ENCODE data around the gene TRMT1. TPM values are rescaled to one million over a fixed set of nuclear protein-coding genes. Genes with fewer than 3 reads are reported as not detected.

TRMT1 gene
- total and polyA plus RNA-seq, 9 donors = 20.0 to 31.5 (median 26.1) TPM

GRCh38 chr19:13060233-13060963, 56.1 kb downstream of the TRMT1 start:
- H3K4me3 ChIP-seq (ENCODE audit: low read length) = no peak overlapping the region
- H3K4me1 ChIP-seq (ENCODE audit: control insufficient read depth, insufficient read depth, low read length) = peaks cover 100% of the 10 kb centered on the region
- 43% methylated on average over 8 of the region's 19 CpGs for WGBS (ENCODE audit: insufficient coverage)
- H3K27ac ChIP-seq (ENCODE audit: low read length) = peak overlapping the region; percentile 67
- DNase-seq = no peak
- no peaks in the 10 kb centered on the region for H3K9me3 ChIP-seq (replicated peaks; ENCODE audit: control insufficient read depth, low read depth, low read length)
- H3K36me3 ChIP-seq (ENCODE audit: control insufficient read depth, insufficient read depth, low read length) = peaks cover 8% of the 10 kb centered on the region
- H3K27me3 ChIP-seq (ENCODE audit: control insufficient read depth, insufficient read depth, low read length) = peaks cover 6% of the 10 kb centered on the region

DNA sequence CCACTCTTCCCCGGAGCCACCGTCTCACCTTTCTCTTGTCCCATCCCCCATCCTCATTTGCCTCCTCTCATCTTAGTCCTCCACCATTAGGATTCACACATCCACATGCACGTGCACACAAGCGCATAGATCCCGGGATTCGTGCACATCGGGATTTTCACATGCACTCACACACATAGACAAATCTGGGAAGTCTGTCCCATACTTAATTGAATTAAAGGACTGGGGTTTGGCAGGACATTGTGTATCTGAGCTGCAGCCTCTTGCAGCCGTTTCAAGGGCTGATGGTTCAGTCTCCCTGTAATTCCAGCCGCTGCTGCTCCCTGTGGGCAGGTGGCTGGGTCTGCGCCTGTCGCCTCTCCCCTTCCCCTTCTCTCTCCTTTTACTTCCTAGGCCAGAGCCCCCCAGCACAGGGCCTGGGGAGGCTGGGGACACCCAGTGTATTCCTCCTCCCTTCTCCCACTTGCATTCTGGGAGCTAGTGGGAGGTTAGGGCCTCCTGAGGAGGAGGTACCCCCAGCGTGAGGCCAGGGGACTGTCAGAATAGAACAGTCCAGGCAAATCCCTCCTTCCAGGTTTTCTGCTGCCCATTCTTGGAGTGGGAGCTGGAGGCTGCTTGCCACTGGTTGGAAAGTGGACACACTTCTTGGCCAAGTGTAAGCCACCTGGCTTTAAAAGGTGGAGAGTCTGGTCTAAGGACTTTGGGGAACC, 57.4 kb downstream of the TRMT1 start:
- DNase-seq = peak; percentile 92
- peaks cover 6% of the 10 kb centered on the region for H3K27me3 ChIP-seq (ENCODE audit: control insufficient read depth, insufficient read depth, low read length)
- peak overlapping the region; percentile 67 for H3K27ac ChIP-seq (ENCODE audit: low read length)
- peaks cover 4% of the 10 kb centered on the region for H3K36me3 ChIP-seq (ENCODE audit: control insufficient read depth, insufficient read depth, low read length)
- 16% methylated on average over 6 of the region's 12 CpGs for WGBS (ENCODE audit: insufficient coverage)
- peaks cover 100% of the 10 kb centered on the region for H3K4me1 ChIP-seq (ENCODE audit: control insufficient read depth, insufficient read depth, low read length)
- no peak overlapping the region for H3K4me3 ChIP-seq (ENCODE audit: low read length)
- no peaks in the 10 kb centered on the region for H3K9me3 ChIP-seq (replicated peaks; ENCODE audit: control insufficient read depth, low read depth, low read length)

- Histone ChIP-seq H3K4me1 (ENCODE audit: control insufficient read depth, insufficient read depth, low read length) (peaks cover 100% of the 10 kb centered on the region), H3K4me3 (ENCODE audit: low read length) (no peak overlapping the region), H3K36me3 (ENCODE audit: control insufficient read depth, insufficient read depth, low read length) (peaks cover 4% of the 10 kb centered on the region), H3K27me3 (ENCODE audit: control insufficient read depth, insufficient read depth, low read length) (peaks cover 6% of the 10 kb centered on the region), H3K9me3 (replicated peaks; ENCODE audit: control insufficient read depth, low read depth, low read length) (no peaks in the 10 kb centered on the region), H3K27ac (ENCODE audit: low read length) (peak overlapping the region; percentile 98)
- DNase-seq = peak; percentile 87
- 33% methylated on average over 2 of the region's 2 CpGs for WGBS (ENCODE audit: insufficient coverage)
Observed at GRCh38 chr19:13057744-13058143, 58.8 kb downstream of the TRMT1 start.

GRCh38 chr19:13057147-13057572, 59.4 kb downstream of the TRMT1 start:
- Histone ChIP-seq H3K4me3 (ENCODE audit: low read length) (no peak overlapping the region), H3K9me3 (replicated peaks; ENCODE audit: control insufficient read depth, low read depth, low read length) (no peaks in the 10 kb centered on the region), H3K4me1 (ENCODE audit: control insufficient read depth, insufficient read depth, low read length) (peaks cover 100% of the 10 kb centered on the region), H3K27ac (ENCODE audit: low read length) (peak overlapping the region; percentile 98), H3K36me3 (ENCODE audit: control insufficient read depth, insufficient read depth, low read length) (peaks cover 4% of the 10 kb centered on the region), H3K27me3 (ENCODE audit: control insufficient read depth, insufficient read depth, low read length) (peaks cover 6% of the 10 kb centered on the region)
- DNase-seq = no peak
- no CpG with 5 or more reads among the region's 15 CpGs for WGBS (ENCODE audit: insufficient coverage)

DNA sequence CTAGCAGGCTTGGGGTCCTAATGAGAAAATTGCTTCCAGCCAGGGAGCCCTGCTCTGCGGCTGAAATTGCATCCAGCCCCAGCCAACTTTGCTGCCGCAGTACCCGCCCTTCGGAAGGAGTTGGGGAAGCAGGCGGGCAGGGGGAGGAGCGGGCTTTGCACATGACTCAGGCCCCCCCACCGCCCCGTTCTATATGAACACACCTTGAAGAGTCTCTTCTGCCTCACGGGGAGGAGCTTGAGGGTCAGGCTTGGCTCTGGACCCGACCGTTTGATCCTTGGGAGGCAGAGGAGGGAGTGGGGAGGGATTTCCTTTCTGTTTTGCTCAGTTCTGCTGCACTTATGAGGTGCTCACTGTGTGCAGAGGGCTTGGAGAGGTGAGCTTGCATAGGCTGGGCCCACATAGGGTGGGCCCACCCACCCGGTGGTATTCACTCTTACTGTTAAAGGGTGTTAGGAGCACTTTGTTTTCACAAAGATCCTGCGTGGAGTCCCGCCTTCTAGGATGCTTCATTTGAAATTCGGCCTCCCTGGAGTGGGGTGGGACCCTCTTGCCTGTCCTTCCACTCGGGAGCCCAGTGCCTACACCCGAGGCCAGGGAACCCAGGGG, 60.4 kb downstream of the TRMT1 start:
- peaks cover 4% of the 10 kb centered on the region for H3K36me3 ChIP-seq (ENCODE audit: control insufficient read depth, insufficient read depth, low read length)
- H3K4me1 ChIP-seq (ENCODE audit: control insufficient read depth, insufficient read depth, low read length) = peaks cover 100% of the 10 kb centered on the region
- DNase-seq = peak; percentile 90
- H3K27ac ChIP-seq (ENCODE audit: low read length) = peak overlapping the region; percentile 98
- H3K9me3 ChIP-seq (replicated peaks; ENCODE audit: control insufficient read depth, low read depth, low read length) = no peaks in the 10 kb centered on the region
- WGBS (ENCODE audit: insufficient coverage) = 20% methylated on average over 5 of the region's 17 CpGs
- no peak overlapping the region for H3K4me3 ChIP-seq (ENCODE audit: low read length)
- H3K27me3 ChIP-seq (ENCODE audit: control insufficient read depth, insufficient read depth, low read length) = peaks cover 4% of the 10 kb centered on the region

GRCh38 chr19:13055213-13056051, 61.1 kb downstream of the TRMT1 start:
- DNase-seq = peak; percentile 95
- Histone ChIP-seq H3K4me1 (ENCODE audit: control insufficient read depth, insufficient read depth, low read length) (peaks cover 100% of the 10 kb centered on the region), H3K36me3 (ENCODE audit: control insufficient read depth, insufficient read depth, low read length) (peaks cover 8% of the 10 kb centered on the region), H3K9me3 (replicated peaks; ENCODE audit: control insufficient read depth, low read depth, low read length) (no peaks in the 10 kb centered on the region), H3K4me3 (ENCODE audit: low read length) (peak overlapping the region; percentile 1), H3K27me3 (ENCODE audit: control insufficient read depth, insufficient read depth, low read length) (peaks cover 6% of the 10 kb centered on the region), H3K27ac (ENCODE audit: low read length) (peak overlapping the region; percentile 98)
- WGBS (ENCODE audit: insufficient coverage) = 15% methylated on average over 16 of the region's 29 CpGs

Other genes with a start within 250 kb of the TRMT1 start
- gene DNASE2, start 235.3 kb downstream of the TRMT1 start, total RNA-seq = 7.7 TPM
- 10 to 100 TPM in 5 of 8 donors, 1 to 10 TPM in 3; 5.7 to 12.3 (median 10.1) TPM for gene DNASE2, start 235.3 kb downstream of the TRMT1 start, polyA plus RNA-seq (ENCODE audit: insufficient read depth in 1 of 8, insufficient read length in 8 of 8, low replicate concordance in 1 of 8)
- 0.31 TPM for gene KLF1, start 229.5 kb downstream of the TRMT1 start, total RNA-seq
- 1 to 10 TPM in 4 of 8 donors, under 1 TPM in 4; 0.32 to 1.5 (median 1.0) TPM for gene KLF1, start 229.5 kb downstream of the TRMT1 start, polyA plus RNA-seq (ENCODE audit: insufficient read depth in 1 of 8, insufficient read length in 8 of 8, low replicate concordance in 1 of 8)
- gene GCDH, start 225.6 kb downstream of the TRMT1 start, total RNA-seq = 16.8 TPM
- 10 to 100 TPM; 20.2 to 43.3 (median 29.3) TPM for gene GCDH, start 225.6 kb downstream of the TRMT1 start, polyA plus RNA-seq (ENCODE audit: insufficient read depth in 1 of 8, insufficient read length in 8 of 8, low replicate concordance in 1 of 8)
- 0.40 TPM for gene SYCE2, start 197.4 kb downstream of the TRMT1 start, total RNA-seq
- gene SYCE2, start 197.4 kb downstream of the TRMT1 start, polyA plus RNA-seq (ENCODE audit: insufficient read depth in 1 of 8, insufficient read length in 8 of 8, low replicate concordance in 1 of 8) = 1 to 10 TPM; 1.5 to 3.4 (median 2.5) TPM
- gene FARSA, start 183.0 kb downstream of the TRMT1 start, total RNA-seq = 32.5 TPM
- gene FARSA, start 183.0 kb downstream of the TRMT1 start, polyA plus RNA-seq (ENCODE audit: insufficient read depth in 1 of 8, insufficient read length in 8 of 8, low replicate concordance in 1 of 8) = 10 to 100 TPM; 38.1 to 48.8 (median 44.7) TPM
- gene CALR, start 178.1 kb downstream of the TRMT1 start, total RNA-seq = 401 TPM
- gene CALR, start 178.1 kb downstream of the TRMT1 start, polyA plus RNA-seq (ENCODE audit: insufficient read depth in 1 of 8, insufficient read length in 8 of 8, low replicate concordance in 1 of 8) = 100 to 1,000 TPM; 380 to 643 (median 446) TPM
- gene RAD23A, start 170.9 kb downstream of the TRMT1 start, total RNA-seq = 92.7 TPM
- gene RAD23A, start 170.9 kb downstream of the TRMT1 start, polyA plus RNA-seq (ENCODE audit: insufficient read depth in 1 of 8, insufficient read length in 8 of 8, low replicate concordance in 1 of 8) = 100 to 1,000 TPM in 7 of 8 donors, 10 to 100 TPM in 1; 98.5 to 136 (median 125) TPM
- 24.4 TPM for gene GADD45GIP1, start 159.5 kb downstream of the TRMT1 start, total RNA-seq
- 10 to 100 TPM; 40.2 to 63.6 (median 49.2) TPM for gene GADD45GIP1, start 159.5 kb downstream of the TRMT1 start, polyA plus RNA-seq (ENCODE audit: insufficient read depth in 1 of 8, insufficient read length in 8 of 8, low replicate concordance in 1 of 8)
- gene DAND5, start 147.2 kb downstream of the TRMT1 start, total RNA-seq = 0.04 TPM
- under 1 TPM in 6 of 8 donors, not detected in 2; 0.07 to 0.23 (median 0.18) TPM for gene DAND5, start 147.2 kb downstream of the TRMT1 start, polyA plus RNA-seq (ENCODE audit: insufficient read depth in 1 of 8, insufficient read length in 8 of 8, low replicate concordance in 1 of 8)
- 38.1 TPM for gene NFIX, start 121.3 kb downstream of the TRMT1 start, total RNA-seq
- gene NFIX, start 121.3 kb downstream of the TRMT1 start, polyA plus RNA-seq (ENCODE audit: insufficient read depth in 1 of 8, insufficient read length in 8 of 8, low replicate concordance in 1 of 8) = 100 to 1,000 TPM in 6 of 8 donors, 10 to 100 TPM in 2; 82.6 to 140 (median 113) TPM
- gene LYL1, start 13.9 kb downstream of the TRMT1 start, total RNA-seq = 5.0 TPM
- 1 to 10 TPM; 3.7 to 6.7 (median 5.7) TPM for gene LYL1, start 13.9 kb downstream of the TRMT1 start, polyA plus RNA-seq (ENCODE audit: insufficient read depth in 1 of 8, insufficient read length in 8 of 8, low replicate concordance in 1 of 8)
- 12.9 TPM for gene NACC1, start 1.5 kb upstream of the TRMT1 start, total RNA-seq
- gene NACC1, start 1.5 kb upstream of the TRMT1 start, polyA plus RNA-seq (ENCODE audit: insufficient read depth in 1 of 8, insufficient read length in 8 of 8, low replicate concordance in 1 of 8) = 10 to 100 TPM; 16.6 to 23.4 (median 19.9) TPM
- gene STX10, start 33.6 kb upstream of the TRMT1 start, total RNA-seq = 33.6 TPM
- gene STX10, start 33.6 kb upstream of the TRMT1 start, polyA plus RNA-seq (ENCODE audit: insufficient read depth in 1 of 8, insufficient read length in 8 of 8, low replicate concordance in 1 of 8) = 10 to 100 TPM; 38.0 to 54.5 (median 47.8) TPM
- gene IER2, start 33.7 kb upstream of the TRMT1 start, total RNA-seq = 18.2 TPM
- gene IER2, start 33.7 kb upstream of the TRMT1 start, polyA plus RNA-seq (ENCODE audit: insufficient read depth in 1 of 8, insufficient read length in 8 of 8, low replicate concordance in 1 of 8) = 100 to 1,000 TPM in 2 of 8 donors, 10 to 100 TPM in 6; 38.7 to 161 (median 93.3) TPM